Activated naive CD4-positive, alpha-beta T cell treated with anti-CD3 and anti-CD28 coated beads for 36 hours (primary cell): ENCODE results near the gene FAM76B. TPM values are rescaled to one million over a fixed set of nuclear protein-coding genes. Genes with fewer than 3 reads are reported as not detected.

Experiments
- CTCF ChIA-PET: fragments of 350-600 bp; sonication (Branson Sonifier 250); formaldehyde crosslinking; loops from one replicate; lab custom pipeline; 2021; ENCODE audit warnings: antibody characterized with exemption; lab: Charles Lee
- DNase-seq: peaks from one replicate; pipeline ENCODE4 v3.0.0-alpha.2; 2020
- H3K27ac Mint-ChIP-seq: one replicate; pipeline ENCODE4 v1.8.0; 2021; ENCODE audit warnings: mild to moderate bottlenecking, mixed read lengths
- H3K27me3 Mint-ChIP-seq: one replicate; pipeline ENCODE4 v1.8.0; 2021; ENCODE audit warnings: low read depth, mixed read lengths
- H3K36me3 Mint-ChIP-seq: one replicate; pipeline ENCODE4 v1.8.0; 2021; ENCODE audit warnings: low read depth, mixed read lengths
- H3K4me1 Mint-ChIP-seq: one replicate; pipeline ENCODE4 v1.8.0; 2021; ENCODE audit warnings: low read depth, mixed read lengths
- H3K4me3 Mint-ChIP-seq: one replicate; pipeline ENCODE4 v1.8.0; 2021; ENCODE audit warnings: mild to moderate bottlenecking, moderate library complexity, mixed read lengths
- H3K9me3 Mint-ChIP-seq: one replicate; pipeline ENCODE4 v1.8.0; 2021; ENCODE audit warnings: mixed read lengths
- intact Hi-C: fragments of 100-400 bp; cut with micrococcal nuclease; formaldehyde crosslinking; loops from one replicate; pipeline ENCODE4 v1.15.1; 2023
- total RNA-seq, 2 experiments: library from RNA; stranded (reverse); gene quantifications; one replicate each; pipeline ENCODE4 v1.2.3, GENCODE V29; 2021

Gene FAM76B
- total RNA-seq, 2 experiments from 2014 or later: 70.3 to 71.4 TPM

DNA sequence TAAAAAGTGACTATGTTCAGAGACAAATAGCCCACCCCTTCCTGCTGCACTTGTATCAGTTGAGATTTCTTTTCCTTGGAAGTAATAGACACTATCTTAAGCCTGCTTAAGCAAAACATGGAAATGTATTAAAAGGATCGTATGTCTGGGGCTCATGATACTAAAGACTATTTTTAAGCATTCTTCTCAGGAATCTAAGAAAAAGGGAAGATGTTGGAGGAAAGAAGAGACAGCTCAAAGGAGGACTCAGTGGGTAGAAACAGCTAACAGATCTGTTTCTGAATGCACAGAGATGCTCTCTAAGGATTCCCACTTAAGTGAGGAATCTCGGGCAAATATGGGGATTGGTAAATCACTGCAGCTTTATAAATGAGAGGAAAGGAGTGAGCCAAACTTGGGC is 62.5 kb downstream of the FAM76B start:
- H3K27me3 Mint-ChIP-seq: no peaks in the 10 kb centered on the region
- no peak overlapping the region for H3K4me3 Mint-ChIP-seq
- intact Hi-C loops: no loop called here
- no peaks in the 10 kb centered on the region for H3K4me1 Mint-ChIP-seq
- no peaks in the 10 kb centered on the region for H3K9me3 Mint-ChIP-seq
- no peak for DNase-seq
- no peak overlapping the region for H3K27ac Mint-ChIP-seq
- no peaks in the 10 kb centered on the region for H3K36me3 Mint-ChIP-seq
- CTCF ChIA-PET: no interaction called here

DNA sequence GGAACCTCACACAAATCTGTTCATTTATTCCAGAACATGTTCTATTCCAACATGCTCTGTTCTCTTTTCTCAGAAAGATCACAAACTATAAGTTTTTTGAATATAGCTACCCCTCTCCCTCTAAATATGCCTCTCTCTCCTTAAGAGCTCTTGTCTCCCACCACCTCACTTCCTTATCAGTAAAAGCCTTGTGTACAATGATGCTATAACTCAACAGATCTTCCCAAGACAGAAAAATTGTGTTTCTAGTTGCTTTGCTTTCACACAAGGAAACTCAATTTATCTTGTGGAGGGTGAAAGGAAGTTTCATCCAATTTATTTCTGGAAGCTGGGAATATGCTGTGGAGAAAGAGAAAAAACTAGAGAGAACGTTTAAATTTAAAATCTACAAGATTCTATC is 64.4 kb downstream of the FAM76B start:
- Mint-ChIP-seq H3K4me1 (peaks cover 4% of the 10 kb centered on the region), H3K27ac (no peak overlapping the region), H3K9me3 (no peaks in the 10 kb centered on the region), H3K27me3 (no peaks in the 10 kb centered on the region), H3K36me3 (no peaks in the 10 kb centered on the region), H3K4me3 (no peak overlapping the region)
- intact Hi-C loops: no loop called here
- no peak for DNase-seq
- CTCF ChIA-PET: interaction anchor here (0.9 to 1.3 kb wide), 4 partner anchors 9 to 570 kb away, joined by 3 to 4 read pairs (median 4); no protein-coding TSS in a partner anchor

- peaks cover 12% of the 10 kb centered on the region for H3K4me1 Mint-ChIP-seq
- intact Hi-C loops: no loop called here
- no peak overlapping the region for H3K27ac Mint-ChIP-seq
- H3K9me3 Mint-ChIP-seq: no peaks in the 10 kb centered on the region
- DNase-seq: no peak
- CTCF ChIA-PET: no interaction called here
- H3K4me3 Mint-ChIP-seq: no peak overlapping the region
- no peaks in the 10 kb centered on the region for H3K27me3 Mint-ChIP-seq
- H3K36me3 Mint-ChIP-seq: no peaks in the 10 kb centered on the region
These were observed 66.1 kb downstream of the FAM76B start for GRCh38 chr11:95723361-95723942.

DNA sequence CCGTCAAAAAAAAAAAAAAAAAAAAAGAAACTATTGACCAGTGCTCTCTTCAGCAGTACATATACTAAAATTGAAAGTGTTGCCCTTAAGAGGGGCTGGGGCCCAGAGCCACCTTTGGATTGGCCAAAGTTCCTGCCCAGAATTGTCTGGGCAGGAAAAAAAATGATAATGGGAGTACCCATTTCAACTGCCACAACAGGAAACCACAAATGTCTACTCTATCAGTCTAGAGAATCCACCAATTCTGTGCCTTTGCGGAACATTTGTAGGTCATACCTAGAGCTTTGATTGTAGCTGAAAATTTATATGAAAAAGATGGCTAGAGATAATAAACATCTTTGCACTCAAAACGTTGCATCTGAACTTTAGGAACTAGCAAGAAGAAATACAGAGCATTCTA is 69.4 kb downstream of the FAM76B start:
- CTCF ChIA-PET: interaction anchor here (0.9 to 1.7 kb wide), 2 partner anchors 14 to 43 kb away, joined by 3 to 5 read pairs; no protein-coding TSS in a partner anchor
- Mint-ChIP-seq H3K4me3 (no peak overlapping the region), H3K36me3 (no peaks in the 10 kb centered on the region), H3K27me3 (no peaks in the 10 kb centered on the region), H3K4me1 (peaks cover 27% of the 10 kb centered on the region), H3K9me3 (no peaks in the 10 kb centered on the region), H3K27ac (no peak overlapping the region)
- DNase-seq: no peak
- intact Hi-C loops: no loop called here

Other genes starting within 250 kb of the FAM76B start
- 100 to 1,000 TPM; 110 to 115 TPM for gene CEP57, start 716 bp upstream of the FAM76B start, total RNA-seq
- 10 to 100 TPM; 32.5 to 34.6 TPM for gene MTMR2, start 134.3 kb upstream of the FAM76B start, total RNA-seq